ENCODE results near the gene TMEM147.

Gene TMEM147

DNA sequence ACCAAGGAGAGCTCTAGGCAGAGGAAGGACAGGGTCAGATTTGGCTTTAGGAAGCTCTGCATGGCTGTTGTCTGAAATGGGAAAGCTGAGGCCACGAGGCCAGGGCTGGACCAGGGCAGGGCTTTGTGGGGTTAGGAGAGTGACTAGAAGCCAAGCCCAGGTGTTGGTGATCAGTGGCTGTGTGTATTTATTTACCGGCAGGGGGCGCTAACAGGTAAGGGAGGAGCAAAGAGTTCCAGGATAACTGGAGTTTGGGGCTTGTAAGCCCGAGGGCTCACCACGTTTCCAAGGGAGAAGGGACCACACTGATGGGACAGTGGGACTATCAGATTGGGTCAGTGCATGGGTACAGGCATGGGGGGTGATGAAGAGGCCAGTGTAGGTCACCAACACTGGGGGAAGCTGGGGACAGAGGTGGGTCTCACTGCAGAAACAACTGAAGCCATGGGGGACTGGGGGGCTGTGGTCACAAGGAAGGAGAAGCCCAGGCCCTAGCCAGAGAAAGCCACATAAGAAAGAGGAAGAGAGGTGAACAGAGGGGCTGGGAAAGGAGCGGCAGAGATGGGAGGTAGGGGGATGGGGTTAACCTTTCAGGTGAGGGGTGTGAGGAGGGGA, 3.9 kb downstream of the TMEM147 start:
- peak; percentile 65 for DNase-seq

- no peak for DNase-seq
Measured at GRCh38 chr19:35549879-35550523, 4.6 kb downstream of the TMEM147 start.

GRCh38 chr19:35551091-35551810, 5.8 kb downstream of the TMEM147 start:
- no peak for DNase-seq

- DNase-seq = no peak
Measured at GRCh38 chr19:35552534-35553384, 7.3 kb downstream of the TMEM147 start.

DNA sequence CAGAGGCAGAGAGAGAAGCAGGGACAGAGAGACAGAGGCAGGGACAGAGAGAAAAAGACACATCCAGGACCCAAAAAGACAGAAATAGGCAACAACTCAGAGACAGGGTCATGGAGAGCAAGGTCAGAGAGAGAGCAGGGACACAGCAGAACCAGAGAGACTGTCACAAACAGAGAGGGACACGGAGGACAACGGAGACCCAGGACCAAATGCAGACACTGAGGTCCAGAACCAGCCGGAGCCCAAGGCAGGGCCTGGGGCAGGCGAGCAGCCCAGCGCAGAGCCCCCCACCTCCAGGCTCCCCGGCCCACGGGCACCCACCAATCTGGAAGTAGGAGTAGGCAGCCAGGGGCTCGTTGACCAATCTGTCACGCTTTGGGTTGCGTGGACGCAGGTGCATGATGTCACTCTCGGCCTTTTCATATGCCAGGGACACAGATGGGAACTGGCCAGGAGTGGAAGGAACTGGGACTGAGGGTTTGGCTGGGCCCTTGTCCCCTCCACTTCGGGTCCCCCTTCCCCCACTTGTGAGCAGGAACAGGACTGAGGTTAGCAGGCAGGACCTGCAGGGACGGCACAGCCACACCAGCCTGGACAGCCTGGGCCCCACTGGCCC, 8.1 kb downstream of the TMEM147 start:
- DNase-seq = no peak

GRCh38 chr19:35554076-35554475, 8.7 kb downstream of the TMEM147 start:
- no peak for DNase-seq

GRCh38 chr19:35555301-35556005, 10.0 kb downstream of the TMEM147 start:
- no peak for DNase-seq

- no peak for DNase-seq
Measured at GRCh38 chr19:35556025-35556590, 10.7 kb downstream of the TMEM147 start.

GRCh38 chr19:35556846-35557538, 11.6 kb downstream of the TMEM147 start:
- no peak for DNase-seq

DNA sequence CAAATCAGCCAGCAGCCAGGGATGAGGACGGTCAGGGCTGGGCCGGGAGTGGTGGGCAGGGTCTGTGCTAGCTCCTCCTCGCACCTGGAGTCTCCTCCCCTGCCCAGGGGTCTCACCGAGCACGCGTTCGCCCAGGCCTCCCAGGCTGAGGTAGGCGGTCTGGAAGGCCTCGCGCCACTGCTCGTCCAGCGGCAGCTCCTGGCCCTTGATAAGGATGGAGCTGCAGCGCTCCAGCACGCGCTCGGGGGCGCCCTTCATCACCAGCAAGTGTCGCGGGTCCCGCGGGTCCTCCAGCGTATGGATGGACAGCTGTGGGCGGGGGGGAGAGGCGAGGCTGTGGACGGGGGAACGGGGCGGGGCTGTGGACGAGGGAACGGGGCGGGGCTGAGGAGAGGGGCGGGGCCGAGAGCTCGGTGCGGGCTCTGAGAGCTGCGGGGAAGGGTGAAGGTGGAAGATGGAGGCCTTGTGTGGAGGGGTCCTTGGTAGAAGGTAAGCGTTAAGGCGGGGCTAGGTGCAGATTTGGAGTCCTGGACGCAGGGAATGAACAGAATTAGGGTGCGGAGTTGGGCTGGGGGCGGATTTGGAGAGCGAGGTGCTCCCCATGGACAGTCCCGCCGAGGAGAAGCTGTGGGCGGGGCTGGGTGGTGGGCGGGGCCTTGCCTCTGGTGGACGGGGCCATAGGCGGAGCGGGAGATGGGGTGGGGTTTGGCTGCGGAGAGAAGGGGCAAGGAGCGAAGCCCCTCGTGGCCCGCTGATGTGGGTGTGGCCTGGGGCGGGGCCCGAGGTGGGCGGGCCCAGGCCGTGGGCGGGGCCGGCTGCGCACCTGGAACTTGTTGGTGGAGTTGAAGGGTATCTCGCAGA, 12.3 kb downstream of the TMEM147 start:
- peak; percentile 37 for DNase-seq

- DNase-seq = no peak
Measured at GRCh38 chr19:35558400-35559280, 13.2 kb downstream of the TMEM147 start.

GRCh38 chr19:35559281-35559659, 13.8 kb downstream of the TMEM147 start:
- DNase-seq = no peak

DNA sequence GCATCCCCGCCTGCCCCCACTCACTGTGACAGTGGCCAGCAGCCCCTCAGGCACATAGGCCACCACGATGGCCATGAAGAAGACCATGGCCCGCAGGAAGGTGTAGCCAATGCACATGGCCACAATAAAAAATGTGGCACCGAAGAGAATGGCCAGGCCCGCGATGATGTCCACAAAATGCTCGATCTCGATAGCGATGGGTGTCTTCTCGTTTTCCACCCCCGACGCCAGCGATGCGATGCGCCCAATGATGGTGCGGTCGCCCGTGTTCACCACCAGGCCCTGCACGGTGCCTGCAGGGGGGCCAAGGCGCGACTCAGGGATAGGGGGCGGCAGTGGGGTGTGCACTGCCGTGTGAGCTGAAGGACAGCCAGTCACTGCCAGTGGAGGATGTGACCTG, 14.4 kb downstream of the TMEM147 start:
- no peak for DNase-seq

GRCh38 chr19:35560271-35560670, 14.8 kb downstream of the TMEM147 start:
- DNase-seq = no peak

GRCh38 chr19:35560677-35561076, 15.3 kb downstream of the TMEM147 start:
- no peak for DNase-seq

DNA sequence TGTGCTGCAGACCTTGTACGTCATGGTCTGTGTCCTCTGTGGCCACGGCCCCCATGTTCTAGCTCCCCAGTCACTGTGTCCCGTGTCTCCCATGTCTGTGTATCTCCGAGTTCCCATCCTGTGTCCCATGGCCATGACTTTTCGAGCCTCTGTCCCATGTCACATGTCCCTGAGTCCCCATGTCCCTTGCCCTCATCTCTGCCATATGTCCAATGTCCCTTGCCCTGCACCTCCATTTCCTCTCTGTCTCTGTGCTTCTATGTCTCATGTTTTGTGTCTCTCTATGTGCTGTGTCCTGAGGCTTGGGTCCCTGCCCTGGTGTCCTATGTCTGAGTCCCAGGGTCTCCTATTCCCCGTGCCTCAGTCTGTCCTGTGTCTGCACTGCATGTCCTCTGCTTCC, 16.0 kb downstream of the TMEM147 start:
- DNase-seq = no peak

DNA sequence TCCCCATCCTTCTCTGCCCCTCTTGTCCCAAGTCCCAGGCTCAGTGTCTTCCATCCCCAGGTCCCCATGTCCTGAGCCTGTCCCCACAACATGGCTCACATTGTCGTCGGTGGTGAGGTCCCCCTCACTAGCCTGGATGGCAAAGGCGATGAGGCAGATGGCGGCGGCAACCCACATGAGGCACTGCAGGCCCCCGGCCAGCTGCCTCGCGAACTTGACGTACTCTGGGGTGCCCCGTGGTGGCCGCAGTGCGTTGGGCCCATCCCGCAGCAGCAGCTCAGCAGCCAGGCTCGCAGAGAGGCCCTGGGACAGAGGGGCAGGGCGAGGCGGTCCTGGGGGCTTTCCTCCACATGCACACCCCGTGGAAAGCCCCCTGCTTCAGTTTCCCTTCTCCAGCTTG, 16.9 kb downstream of the TMEM147 start:
- no peak for DNase-seq

- DNase-seq = no peak
Measured at GRCh38 chr19:35562776-35563175, 17.4 kb downstream of the TMEM147 start.

- no peak for DNase-seq
Measured at GRCh38 chr19:35563207-35563829, 17.9 kb downstream of the TMEM147 start, which contains the start of gene ATP4A. TSS of gene ATP4A (minus strand) at chr19:35563658. CDS start at chr19:35563629, 29 bp downstream.
